ENCODE data around the gene LCORL. TPM values are rescaled to one million over a fixed set of nuclear protein-coding genes. Genes with fewer than 3 reads are reported as not detected.
"Not testable (repeated sequence)": the region's sequence is repeated elsewhere in the genome, so short reads cannot be mapped to it uniquely, and the experiment has no call there.

Gene LCORL
- polyA plus RNA-seq, 1 donor, result 25.8 TPM

- DNase-seq, result peak in 1 of 2 donors; percentile 10
- no peak overlapping the region for H3K27ac ChIP-seq (ENCODE audit: low read length)
- peaks cover 2% of the 10 kb centered on the region for H3K36me3 ChIP-seq (ENCODE audit: control insufficient read depth, insufficient read depth, low read length)
- H3K4me1 ChIP-seq (ENCODE audit: control insufficient read depth, insufficient read depth, low read length), result no peaks in the 10 kb centered on the region
- H3K4me3 ChIP-seq (ENCODE audit: low read length), result no peak overlapping the region
- WGBS (ENCODE audit: insufficient coverage, low lambda C conversion rate), result no CpG with 5 or more reads among the region's 2 CpGs
- no peaks in the 10 kb centered on the region for H3K27me3 ChIP-seq (ENCODE audit: control insufficient read depth, insufficient read depth, low read length)
- peaks cover 4% of the 10 kb centered on the region for H3K9me3 ChIP-seq (ENCODE audit: control insufficient read depth, low read depth, low read length)
Measured at GRCh38 chr4:17866810-17867209, 154.7 kb downstream of the LCORL start.

GRCh38 chr4:17865866-17866363 lies 155.6 kb downstream of the LCORL start:
- Histone ChIP-seq H3K27ac (ENCODE audit: low read length) (no peak overlapping the region), H3K4me1 (ENCODE audit: control insufficient read depth, insufficient read depth, low read length) (no peaks in the 10 kb centered on the region), H3K36me3 (ENCODE audit: control insufficient read depth, insufficient read depth, low read length) (peaks cover 2% of the 10 kb centered on the region), H3K27me3 (ENCODE audit: control insufficient read depth, insufficient read depth, low read length) (no peaks in the 10 kb centered on the region), H3K4me3 (ENCODE audit: low read length) (no peak overlapping the region), H3K9me3 (ENCODE audit: control insufficient read depth, low read depth, low read length) (peaks cover 4% of the 10 kb centered on the region)
- DNase-seq, result no peak
- WGBS (ENCODE audit: insufficient coverage, low lambda C conversion rate), result 100% methylated on average over 1 of the region's 1 CpG

GRCh38 chr4:17861906-17862305 lies 159.6 kb downstream of the LCORL start:
- not testable (repeated sequence) for H3K4me1 ChIP-seq (ENCODE audit: control insufficient read depth, insufficient read depth, low read length); DNase-seq; H3K36me3 ChIP-seq (ENCODE audit: control insufficient read depth, insufficient read depth, low read length); H3K27me3 ChIP-seq (ENCODE audit: control insufficient read depth, insufficient read depth, low read length); H3K4me3 ChIP-seq (ENCODE audit: low read length); H3K9me3 ChIP-seq (ENCODE audit: control insufficient read depth, low read depth, low read length); H3K27ac ChIP-seq (ENCODE audit: low read length)

GRCh38 chr4:17859793-17860406 lies 161.7 kb downstream of the LCORL start:
- no peak for DNase-seq
- WGBS (ENCODE audit: insufficient coverage, low lambda C conversion rate), result 100% methylated on average over 1 of the region's 5 CpGs
- Histone ChIP-seq H3K4me1 (ENCODE audit: control insufficient read depth, insufficient read depth, low read length) (no peaks in the 10 kb centered on the region), H3K27me3 (ENCODE audit: control insufficient read depth, insufficient read depth, low read length) (no peaks in the 10 kb centered on the region), H3K4me3 (ENCODE audit: low read length) (no peak overlapping the region), H3K27ac (ENCODE audit: low read length) (no peak overlapping the region), H3K9me3 (ENCODE audit: control insufficient read depth, low read depth, low read length) (peaks cover 9% of the 10 kb centered on the region), H3K36me3 (ENCODE audit: control insufficient read depth, insufficient read depth, low read length) (peaks cover 2% of the 10 kb centered on the region)

GRCh38 chr4:17854036-17854435 lies 167.5 kb downstream of the LCORL start:
- H3K36me3 ChIP-seq (ENCODE audit: control insufficient read depth, insufficient read depth, low read length), result no peaks in the 10 kb centered on the region
- H3K4me1 ChIP-seq (ENCODE audit: control insufficient read depth, insufficient read depth, low read length), result no peaks in the 10 kb centered on the region
- WGBS (ENCODE audit: insufficient coverage, low lambda C conversion rate), result no CpG with 5 or more reads among the region's 3 CpGs
- no peak overlapping the region for H3K27ac ChIP-seq (ENCODE audit: low read length)
- no peaks in the 10 kb centered on the region for H3K27me3 ChIP-seq (ENCODE audit: control insufficient read depth, insufficient read depth, low read length)
- DNase-seq, result no peak
- H3K4me3 ChIP-seq (ENCODE audit: low read length), result no peak overlapping the region
- H3K9me3 ChIP-seq (ENCODE audit: control insufficient read depth, low read depth, low read length), result peaks cover 5% of the 10 kb centered on the region

- H3K27me3 ChIP-seq (ENCODE audit: control insufficient read depth, insufficient read depth, low read length), result no peaks in the 10 kb centered on the region
- no peaks in the 10 kb centered on the region for H3K9me3 ChIP-seq (ENCODE audit: control insufficient read depth, low read depth, low read length)
- no peak overlapping the region for H3K4me3 ChIP-seq (ENCODE audit: low read length)
- no peaks in the 10 kb centered on the region for H3K36me3 ChIP-seq (ENCODE audit: control insufficient read depth, insufficient read depth, low read length)
- H3K4me1 ChIP-seq (ENCODE audit: control insufficient read depth, insufficient read depth, low read length), result no peaks in the 10 kb centered on the region
- H3K27ac ChIP-seq (ENCODE audit: low read length), result no peak overlapping the region
- no peak for DNase-seq
Measured at GRCh38 chr4:17851959-17852358, 169.6 kb downstream of the LCORL start.

GRCh38 chr4:17850295-17850694 lies 171.3 kb downstream of the LCORL start:
- H3K27me3 ChIP-seq (ENCODE audit: control insufficient read depth, insufficient read depth, low read length); H3K36me3 ChIP-seq (ENCODE audit: control insufficient read depth, insufficient read depth, low read length); H3K4me3 ChIP-seq (ENCODE audit: low read length); DNase-seq; H3K4me1 ChIP-seq (ENCODE audit: control insufficient read depth, insufficient read depth, low read length); H3K27ac ChIP-seq (ENCODE audit: low read length); H3K9me3 ChIP-seq (ENCODE audit: control insufficient read depth, low read depth, low read length): not testable (repeated sequence)
- no CpG with 5 or more reads among the region's 1 CpG for WGBS (ENCODE audit: insufficient coverage, low lambda C conversion rate)

GRCh38 chr4:17846266-17846665 lies 175.3 kb downstream of the LCORL start:
- H3K9me3 ChIP-seq (ENCODE audit: control insufficient read depth, low read depth, low read length), result no peaks in the 10 kb centered on the region
- DNase-seq, result no peak
- H3K27ac ChIP-seq (ENCODE audit: low read length), result no peak overlapping the region
- H3K27me3 ChIP-seq (ENCODE audit: control insufficient read depth, insufficient read depth, low read length), result no peaks in the 10 kb centered on the region
- H3K36me3 ChIP-seq (ENCODE audit: control insufficient read depth, insufficient read depth, low read length), result no peaks in the 10 kb centered on the region
- H3K4me3 ChIP-seq (ENCODE audit: low read length), result no peak overlapping the region
- H3K4me1 ChIP-seq (ENCODE audit: control insufficient read depth, insufficient read depth, low read length), result no peaks in the 10 kb centered on the region
- WGBS (ENCODE audit: insufficient coverage, low lambda C conversion rate), result 100% methylated on average over 1 of the region's 2 CpGs

- no peaks in the 10 kb centered on the region for H3K9me3 ChIP-seq (ENCODE audit: control insufficient read depth, low read depth, low read length)
- DNase-seq, result no peak
- no peak overlapping the region for H3K4me3 ChIP-seq (ENCODE audit: low read length)
- H3K27me3 ChIP-seq (ENCODE audit: control insufficient read depth, insufficient read depth, low read length), result no peaks in the 10 kb centered on the region
- WGBS (ENCODE audit: insufficient coverage, low lambda C conversion rate), result 91% methylated on average over 1 of the region's 1 CpG
- H3K4me1 ChIP-seq (ENCODE audit: control insufficient read depth, insufficient read depth, low read length), result no peaks in the 10 kb centered on the region
- peaks cover 3% of the 10 kb centered on the region for H3K36me3 ChIP-seq (ENCODE audit: control insufficient read depth, insufficient read depth, low read length)
- H3K27ac ChIP-seq (ENCODE audit: low read length), result no peak overlapping the region
Measured at GRCh38 chr4:17823871-17824669, 197.5 kb downstream of the LCORL start.

GRCh38 chr4:17817027-17817426 lies 204.5 kb downstream of the LCORL start:
- Histone ChIP-seq H3K4me1 (ENCODE audit: control insufficient read depth, insufficient read depth, low read length) (no peaks in the 10 kb centered on the region), H3K27ac (ENCODE audit: low read length) (no peak overlapping the region), H3K36me3 (ENCODE audit: control insufficient read depth, insufficient read depth, low read length) (peaks cover 2% of the 10 kb centered on the region), H3K9me3 (ENCODE audit: control insufficient read depth, low read depth, low read length) (no peaks in the 10 kb centered on the region), H3K4me3 (ENCODE audit: low read length) (no peak overlapping the region), H3K27me3 (ENCODE audit: control insufficient read depth, insufficient read depth, low read length) (no peaks in the 10 kb centered on the region)
- peak; percentile 19 to 36 for DNase-seq
- no CpG with 5 or more reads among the region's 5 CpGs for WGBS (ENCODE audit: insufficient coverage, low lambda C conversion rate)

- no peaks in the 10 kb centered on the region for H3K9me3 ChIP-seq (ENCODE audit: control insufficient read depth, low read depth, low read length)
- WGBS (ENCODE audit: insufficient coverage, low lambda C conversion rate), result 100% methylated on average over 1 of the region's 12 CpGs
- H3K27ac ChIP-seq (ENCODE audit: low read length), result no peak overlapping the region
- peaks cover 2% of the 10 kb centered on the region for H3K36me3 ChIP-seq (ENCODE audit: control insufficient read depth, insufficient read depth, low read length)
- H3K27me3 ChIP-seq (ENCODE audit: control insufficient read depth, insufficient read depth, low read length), result no peaks in the 10 kb centered on the region
- H3K4me3 ChIP-seq (ENCODE audit: low read length), result no peak overlapping the region
- no peak for DNase-seq
- no peaks in the 10 kb centered on the region for H3K4me1 ChIP-seq (ENCODE audit: control insufficient read depth, insufficient read depth, low read length)
Measured at GRCh38 chr4:17816142-17816541, 205.4 kb downstream of the LCORL start.

Measured in large intestine (tissue), 3 donors.